ENCODE data around the gene DCDC2C.

DCDC2C gene

GRCh38 chr2:3761272-3761671 lies 57.9 kb downstream of the DCDC2C start:
- TF ChIP-seq, protein P1, sequence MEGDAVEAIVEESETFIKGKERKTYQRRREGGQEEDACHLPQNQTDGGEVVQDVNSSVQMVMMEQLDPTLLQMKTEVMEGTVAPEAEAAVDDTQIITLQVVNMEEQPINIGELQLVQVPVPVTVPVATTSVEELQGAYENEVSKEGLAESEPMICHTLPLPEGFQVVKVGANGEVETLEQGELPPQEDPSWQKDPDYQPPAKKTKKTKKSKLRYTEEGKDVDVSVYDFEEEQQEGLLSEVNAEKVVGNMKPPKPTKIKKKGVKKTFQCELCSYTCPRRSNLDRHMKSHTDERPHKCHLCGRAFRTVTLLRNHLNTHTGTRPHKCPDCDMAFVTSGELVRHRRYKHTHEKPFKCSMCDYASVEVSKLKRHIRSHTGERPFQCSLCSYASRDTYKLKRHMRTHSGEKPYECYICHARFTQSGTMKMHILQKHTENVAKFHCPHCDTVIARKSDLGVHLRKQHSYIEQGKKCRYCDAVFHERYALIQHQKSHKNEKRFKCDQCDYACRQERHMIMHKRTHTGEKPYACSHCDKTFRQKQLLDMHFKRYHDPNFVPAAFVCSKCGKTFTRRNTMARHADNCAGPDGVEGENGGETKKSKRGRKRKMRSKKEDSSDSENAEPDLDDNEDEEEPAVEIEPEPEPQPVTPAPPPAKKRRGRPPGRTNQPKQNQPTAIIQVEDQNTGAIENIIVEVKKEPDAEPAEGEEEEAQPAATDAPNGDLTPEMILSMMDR (IDR thresholded peaks at IDR 0.05; ENCODE audit: extremely low read depth, missing control alignments): no peak
- DNase-seq (ENCODE audit: low spot score): no peak

DNA sequence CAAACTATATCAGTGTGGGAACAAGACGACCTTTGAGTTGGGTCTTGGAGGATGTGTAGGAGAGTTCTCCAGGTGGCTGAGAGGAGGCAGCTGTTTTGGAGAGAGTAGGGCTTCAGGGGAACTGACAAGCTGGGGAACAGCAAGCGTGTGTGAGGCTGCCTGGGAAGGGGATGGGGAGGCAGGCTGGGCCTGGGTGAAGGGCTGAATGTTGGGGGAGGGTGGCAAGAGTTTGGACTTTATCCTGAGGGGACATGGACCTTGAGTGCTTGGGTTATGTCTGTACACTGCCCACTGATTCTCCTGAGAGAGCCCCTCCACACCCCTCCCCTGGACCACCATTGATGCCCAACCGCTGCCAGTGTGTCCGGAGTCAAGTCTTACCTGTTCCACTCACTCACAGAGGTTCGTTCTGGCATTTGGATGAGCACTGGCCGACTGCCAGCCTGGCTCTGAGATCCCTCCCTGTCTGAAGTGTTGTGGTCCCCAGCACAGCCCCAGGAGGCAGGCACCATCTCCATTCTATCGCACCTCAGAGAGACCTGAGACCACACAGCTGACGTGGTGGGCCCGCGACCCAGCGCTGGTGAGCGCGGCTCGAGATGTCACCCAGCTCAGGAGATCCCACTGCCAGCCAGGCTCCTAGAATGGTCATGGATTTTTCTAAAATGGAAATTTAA lies 59.5 kb downstream of the DCDC2C start:
- TF ChIP-seq, protein P1 (IDR thresholded peaks at IDR 0.05; ENCODE audit: extremely low read depth, missing control alignments): no peak
- DNase-seq (ENCODE audit: low spot score): no peak

GRCh38 chr2:3766824-3767223 lies 63.4 kb downstream of the DCDC2C start:
- TF ChIP-seq, protein P1 (IDR thresholded peaks at IDR 0.05; ENCODE audit: extremely low read depth, missing control alignments): no peak
- DNase-seq (ENCODE audit: low spot score): no peak

DNA sequence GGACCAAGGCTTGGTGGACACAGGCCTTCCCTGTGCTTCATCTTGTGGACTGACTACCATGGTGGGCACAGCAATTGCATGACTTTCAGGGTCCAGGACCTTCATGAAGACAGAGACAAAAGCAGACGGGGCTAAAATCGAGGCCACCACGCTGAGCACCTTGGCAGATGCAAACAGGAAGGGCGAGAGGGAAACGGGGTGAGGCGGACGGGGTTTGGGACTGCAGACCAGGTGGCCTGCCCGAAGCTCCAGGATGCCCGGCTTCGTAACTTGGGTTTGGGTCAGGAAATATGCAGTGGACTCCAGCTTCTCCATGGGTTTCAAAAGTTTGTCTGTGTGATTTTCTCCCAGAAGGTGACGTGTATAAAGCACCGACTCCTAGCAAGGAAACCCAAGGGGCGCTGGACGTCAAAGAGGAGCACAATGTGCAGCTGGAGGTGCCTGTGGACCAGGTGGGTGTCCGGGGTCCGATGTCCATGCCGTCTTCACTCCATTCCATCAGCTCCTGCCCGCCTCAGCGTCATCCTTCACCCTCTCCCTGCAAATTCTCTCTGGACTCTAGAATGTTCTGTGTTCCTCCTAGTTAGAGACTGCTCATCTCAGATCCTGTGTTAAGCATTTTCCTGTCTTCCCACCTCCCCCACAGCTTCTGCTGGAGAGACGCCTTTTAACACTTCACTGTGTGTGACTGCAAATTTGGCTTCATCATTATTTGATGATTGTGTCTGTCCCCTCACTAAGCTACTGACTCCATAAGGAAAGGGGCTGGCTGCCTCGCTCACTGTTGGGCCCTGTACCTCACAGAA lies 65.8 kb downstream of the DCDC2C start:
- TF ChIP-seq, protein P1 (IDR thresholded peaks at IDR 0.05; ENCODE audit: extremely low read depth, missing control alignments): no peak
- DNase-seq (ENCODE audit: low spot score): no peak

GRCh38 chr2:3769766-3770165 lies 66.4 kb downstream of the DCDC2C start:
- no peak for DNase-seq (ENCODE audit: low spot score)
- TF ChIP-seq, protein P1 (IDR thresholded peaks at IDR 0.05; ENCODE audit: extremely low read depth, missing control alignments): no peak

- TF ChIP-seq, protein P1 (IDR thresholded peaks at IDR 0.05; ENCODE audit: extremely low read depth, missing control alignments): no peak
- DNase-seq (ENCODE audit: low spot score): no peak
Measured at GRCh38 chr2:3770724-3771415, 67.5 kb downstream of the DCDC2C start.

GRCh38 chr2:3771576-3771975 lies 68.2 kb downstream of the DCDC2C start:
- no peak for DNase-seq (ENCODE audit: low spot score)
- TF ChIP-seq, protein P1 (IDR thresholded peaks at IDR 0.05; ENCODE audit: extremely low read depth, missing control alignments): no peak
